Fibroblast of pulmonary artery (primary cell): Measurements from ENCODE around the gene CAPN2.
"Not testable (repeated sequence)": the region's sequence is repeated elsewhere in the genome, so short reads cannot be mapped to it uniquely, and the experiment has no call there.

ENCODE experiments used
- DNase-seq: peaks from one replicate; pipeline ENCODE4 v3.0.0-alpha.2; 2010; ENCODE audit warnings: low read depth
- H3K4me3 ChIP-seq: replicated peaks from 2 replicates; pipeline ENCODE4 v1.5.1; 2011; ENCODE audit warnings: low read depth, mild to moderate bottlenecking, control low read depth, low read length, moderate library complexity
- CTCF ChIP-seq: IDR thresholded peaks from 2 replicates; pipeline ENCODE4 v1.5.1; 2011; ENCODE audit warnings: mild to moderate bottlenecking, control low read depth, low read length, inconsistent platforms; ENCODE audit errors: missing control alignments

Gene CAPN2

GRCh38 chr1:223732993-223733798 lies 20.9 kb downstream of the CAPN2 start:
- peak; percentile 58 for DNase-seq
- no peak for TF ChIP-seq CTCF
- H3K4me3 ChIP-seq: no peak overlapping the region

DNA sequence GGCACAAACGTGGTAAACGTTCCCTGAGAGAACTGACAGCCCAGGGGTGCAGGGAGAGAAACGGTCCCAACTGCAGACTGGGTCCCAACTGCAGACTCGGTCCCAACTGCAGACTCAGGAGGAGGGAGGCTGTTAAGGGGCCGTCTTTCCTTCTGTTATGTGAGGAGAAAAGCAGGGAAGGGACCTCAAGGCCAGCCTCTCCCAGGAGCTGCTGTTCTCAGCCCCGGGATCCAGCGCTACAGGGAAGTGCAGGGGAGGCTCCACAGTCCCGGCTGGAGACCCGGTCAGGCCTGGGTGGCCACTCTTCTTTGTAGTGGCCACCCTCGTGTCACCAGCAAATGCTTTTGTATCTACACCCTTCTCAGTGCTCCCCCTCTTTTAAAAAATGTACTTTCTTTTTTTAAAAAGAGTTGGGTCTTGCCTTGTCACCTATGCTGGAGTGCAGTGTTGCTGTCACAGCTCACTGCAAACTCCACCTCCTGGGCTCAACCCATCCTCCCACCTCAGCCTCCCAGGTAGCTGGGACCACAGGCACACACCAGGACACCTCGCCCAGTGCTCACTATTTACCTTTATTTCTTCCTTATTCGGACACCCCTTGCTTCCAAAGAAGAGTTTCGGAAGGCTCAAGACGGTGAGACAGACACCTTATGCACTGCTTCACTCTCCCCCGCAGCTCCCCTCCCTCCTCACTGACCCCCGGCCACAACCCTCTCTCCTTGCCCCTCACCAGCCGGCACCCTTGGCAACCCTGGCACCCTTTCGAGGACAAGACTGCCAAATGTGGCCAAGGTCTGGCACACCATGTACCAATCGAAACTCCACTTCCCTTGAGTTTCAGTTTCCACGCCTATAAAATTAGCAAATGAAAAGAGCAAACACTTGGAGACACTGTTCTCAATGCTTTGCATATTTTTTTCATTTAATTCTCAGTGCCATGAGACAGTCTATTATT lies 21.8 kb downstream of the CAPN2 start:
- no peak overlapping the region for H3K4me3 ChIP-seq
- no peak for DNase-seq
- TF ChIP-seq CTCF: no peak

GRCh38 chr1:223736638-223737037 lies 24.3 kb downstream of the CAPN2 start:
- not testable (repeated sequence) for DNase-seq, H3K4me3 ChIP-seq

GRCh38 chr1:223737342-223737741 lies 25.0 kb downstream of the CAPN2 start:
- DNase-seq: no peak
- no peak overlapping the region for H3K4me3 ChIP-seq
- no peak for TF ChIP-seq CTCF

- no peak for TF ChIP-seq CTCF
- no peak overlapping the region for H3K4me3 ChIP-seq
Measured at GRCh38 chr1:223738465-223739365, 26.4 kb downstream of the CAPN2 start.

GRCh38 chr1:223739366-223740037 lies 27.2 kb downstream of the CAPN2 start:
- no peak for TF ChIP-seq CTCF
- H3K4me3 ChIP-seq: no peak overlapping the region
- no peak for DNase-seq

More at GRCh38 chr1:223738465-223739365, 26.4 kb downstream of the CAPN2 start:
- DNase-seq: no peak

- not testable (repeated sequence) for DNase-seq, H3K4me3 ChIP-seq
Measured at GRCh38 chr1:223740038-223740736, 27.8 kb downstream of the CAPN2 start.
